ENCODE measurements around the gene ZNF500.
A peak's percentile ranks its signal among the peaks of the same experiment; 100 is the strongest.

DNA sequence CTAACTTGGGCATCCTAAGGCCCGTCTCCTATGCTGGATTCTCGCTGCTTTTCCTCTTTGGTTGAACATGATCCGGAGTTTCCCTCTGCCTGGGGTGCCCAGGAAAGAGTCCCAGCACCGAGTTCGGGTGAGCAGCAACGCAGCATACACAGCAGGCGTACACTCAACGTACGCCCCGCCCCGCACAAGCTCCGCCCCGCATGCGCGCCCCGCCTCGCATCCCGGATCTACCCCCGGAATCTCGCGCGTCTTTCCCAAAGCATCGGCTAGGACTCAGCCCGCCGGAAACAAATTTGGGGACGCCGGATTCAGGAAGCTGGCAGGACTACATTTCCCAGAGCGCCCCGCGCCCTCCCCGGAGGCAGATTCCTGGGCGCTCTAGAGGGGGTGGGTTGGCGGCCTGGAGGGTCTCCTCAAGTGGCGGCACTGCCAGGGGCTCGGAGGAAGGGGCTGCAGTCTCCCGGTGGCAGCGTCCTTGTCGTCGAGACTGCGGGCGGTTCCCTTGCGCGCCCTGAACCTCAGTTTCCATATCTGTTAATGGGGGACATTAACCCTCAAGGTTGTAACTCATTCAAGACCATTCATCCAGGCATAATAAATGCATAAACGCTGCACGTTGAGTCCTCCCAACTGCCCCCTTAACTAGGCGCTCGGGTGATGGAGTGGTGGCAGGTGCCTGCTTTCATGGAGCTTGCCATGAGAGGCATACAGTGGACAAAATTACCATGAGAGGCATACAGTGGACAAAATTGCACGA lies 1.8 kb upstream of the ZNF500 start:
- TF ChIP-seq, protein P1, sequence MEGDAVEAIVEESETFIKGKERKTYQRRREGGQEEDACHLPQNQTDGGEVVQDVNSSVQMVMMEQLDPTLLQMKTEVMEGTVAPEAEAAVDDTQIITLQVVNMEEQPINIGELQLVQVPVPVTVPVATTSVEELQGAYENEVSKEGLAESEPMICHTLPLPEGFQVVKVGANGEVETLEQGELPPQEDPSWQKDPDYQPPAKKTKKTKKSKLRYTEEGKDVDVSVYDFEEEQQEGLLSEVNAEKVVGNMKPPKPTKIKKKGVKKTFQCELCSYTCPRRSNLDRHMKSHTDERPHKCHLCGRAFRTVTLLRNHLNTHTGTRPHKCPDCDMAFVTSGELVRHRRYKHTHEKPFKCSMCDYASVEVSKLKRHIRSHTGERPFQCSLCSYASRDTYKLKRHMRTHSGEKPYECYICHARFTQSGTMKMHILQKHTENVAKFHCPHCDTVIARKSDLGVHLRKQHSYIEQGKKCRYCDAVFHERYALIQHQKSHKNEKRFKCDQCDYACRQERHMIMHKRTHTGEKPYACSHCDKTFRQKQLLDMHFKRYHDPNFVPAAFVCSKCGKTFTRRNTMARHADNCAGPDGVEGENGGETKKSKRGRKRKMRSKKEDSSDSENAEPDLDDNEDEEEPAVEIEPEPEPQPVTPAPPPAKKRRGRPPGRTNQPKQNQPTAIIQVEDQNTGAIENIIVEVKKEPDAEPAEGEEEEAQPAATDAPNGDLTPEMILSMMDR (IDR thresholded peaks at IDR 0.05), result no peak
- TF ChIP-seq POLR2A (IDR thresholded peaks at IDR 0.05), result peak; percentile 90
